KMS-11 (cell line): ENCODE measurements around the gene POLA1.

Source experiments
- H2AFZ ChIP-seq: fragments of 200-600 bp; sonication (generic); 2 replicates; pipeline ENCODE4 v1.6.1; 2016; ENCODE audit warnings: antibody characterized with exemption, mixed run types, low read depth
- H3K27ac ChIP-seq: fragments of 200-600 bp; sonication (generic); 2 replicates; pipeline ENCODE4 v1.6.1; 2016; ENCODE audit warnings: mild to moderate bottlenecking, mixed run types
- H3K27me3 ChIP-seq: fragments of 200-600 bp; sonication (generic); 2 replicates; pipeline ENCODE4 v1.6.1; 2017; ENCODE audit warnings: mild to moderate bottlenecking, low read depth, mixed run types, moderate library complexity; ENCODE audit not compliant: insufficient read depth
- H3K36me3 ChIP-seq: fragments of 200-600 bp; sonication (generic); 2 replicates; pipeline ENCODE4 v1.6.1; 2017; ENCODE audit warnings: mild to moderate bottlenecking, mixed run types; ENCODE audit not compliant: insufficient read depth
- H3K4me1 ChIP-seq: fragments of 200-600 bp; sonication (generic); 2 replicates; pipeline ENCODE4 v1.6.1; 2016; ENCODE audit warnings: mild to moderate bottlenecking, low read depth, mixed run types; ENCODE audit not compliant: poor library complexity, severe bottlenecking
- H3K4me2 ChIP-seq: fragments of 200-600 bp; sonication (generic); 2 replicates; pipeline ENCODE4 v1.7.0; 2016; ENCODE audit warnings: mild to moderate bottlenecking, mixed run types
- H3K4me3 ChIP-seq: fragments of 200-600 bp; sonication (generic); IDR thresholded peaks from 2 replicates; pipeline ENCODE4 v1.6.1; 2017; ENCODE audit warnings: low read depth, low read length, mixed read lengths; ENCODE audit not compliant: insufficient read depth
- H3K79me2 ChIP-seq: fragments of 200-600 bp; sonication (generic); 2 replicates; pipeline ENCODE4 v1.6.1; 2016; ENCODE audit warnings: low read depth, mixed run types; ENCODE audit not compliant: insufficient read depth
- H3K9ac ChIP-seq: fragments of 200-600 bp; sonication (generic); 2 replicates; pipeline ENCODE4 v1.6.1; 2016; ENCODE audit warnings: mild to moderate bottlenecking, mixed run types
- H4K20me1 ChIP-seq: fragments of 200-600 bp; sonication (generic); 2 replicates; pipeline ENCODE4 v1.6.1; 2016; ENCODE audit warnings: mild to moderate bottlenecking, mixed run types; ENCODE audit not compliant: insufficient read depth
- CTCF ChIP-seq: fragments of 200-600 bp; sonication (generic); conservative IDR thresholded peaks from 2 replicates; pipeline ENCODE4 v1.6.1; 2017; ENCODE audit warnings: low read depth, mild to moderate bottlenecking, antibody characterized with exemption, low read length, moderate library complexity, mixed read lengths

Gene POLA1

GRCh38 chrX:24672701-24673190 is 21.0 kb upstream of the POLA1 start:
- H3K79me2 ChIP-seq: no peaks in the 10 kb centered on the region
- no peak overlapping the region for H3K9ac ChIP-seq
- H3K36me3 ChIP-seq: no peaks in the 10 kb centered on the region
- TF ChIP-seq CTCF: no peak
- H4K20me1 ChIP-seq: no peaks in the 10 kb centered on the region
- H3K4me1 ChIP-seq: no peaks in the 10 kb centered on the region
- no peak overlapping the region for H3K4me3 ChIP-seq
- no peak overlapping the region for H3K27ac ChIP-seq
- no peak overlapping the region for H3K4me2 ChIP-seq
- no peaks in the 10 kb centered on the region for H3K27me3 ChIP-seq
- H2AFZ ChIP-seq: no peak overlapping the region

- TF ChIP-seq CTCF: no peak
- H3K4me1 ChIP-seq: no peaks in the 10 kb centered on the region
- no peak overlapping the region for H3K4me2 ChIP-seq
- no peak overlapping the region for H3K27ac ChIP-seq
- no peaks in the 10 kb centered on the region for H3K36me3 ChIP-seq
- no peak overlapping the region for H3K4me3 ChIP-seq
- no peaks in the 10 kb centered on the region for H4K20me1 ChIP-seq
- H2AFZ ChIP-seq: no peak overlapping the region
- no peak overlapping the region for H3K9ac ChIP-seq
- H3K79me2 ChIP-seq: no peaks in the 10 kb centered on the region
- H3K27me3 ChIP-seq: no peaks in the 10 kb centered on the region
These were observed 20.3 kb upstream of the POLA1 start for GRCh38 chrX:24673424-24673823.

- Histone ChIP-seq H3K4me1 (no peaks in the 10 kb centered on the region), H3K36me3 (no peaks in the 10 kb centered on the region), H2AFZ (no peak overlapping the region)
These were observed 17.2 kb upstream of the POLA1 start for GRCh38 chrX:24676403-24677024.

GRCh38 chrX:24682739-24683432 is 10.8 kb upstream of the POLA1 start:
- H3K4me3 ChIP-seq: no peak overlapping the region
- no peaks in the 10 kb centered on the region for H3K79me2 ChIP-seq
- no peaks in the 10 kb centered on the region for H4K20me1 ChIP-seq
- no peak overlapping the region for H3K4me2 ChIP-seq
- no peak overlapping the region for H2AFZ ChIP-seq
- no peaks in the 10 kb centered on the region for H3K36me3 ChIP-seq
- no peak for TF ChIP-seq CTCF
- H3K27me3 ChIP-seq: no peaks in the 10 kb centered on the region
- H3K9ac ChIP-seq: no peak overlapping the region
- no peak overlapping the region for H3K27ac ChIP-seq
- no peaks in the 10 kb centered on the region for H3K4me1 ChIP-seq

More at GRCh38 chrX:24676403-24677024, 17.2 kb upstream of the POLA1 start:
- no peak overlapping the region for H3K9ac ChIP-seq
- no peak overlapping the region for H3K4me2 ChIP-seq
- TF ChIP-seq CTCF: peak; percentile 42; the same call in 1 of the 2 replicates
- no peaks in the 10 kb centered on the region for H3K79me2 ChIP-seq
- no peaks in the 10 kb centered on the region for H4K20me1 ChIP-seq
- no peak overlapping the region for H3K27ac ChIP-seq
- no peak overlapping the region for H3K4me3 ChIP-seq
- no peaks in the 10 kb centered on the region for H3K27me3 ChIP-seq
